Fibroblast of villous mesenchyme (primary cell): ENCODE results near the gene SLC38A11. TPM values are rescaled to one million over a fixed set of nuclear protein-coding genes. Genes with fewer than 3 reads are reported as not detected.
A peak's percentile ranks its signal among the peaks of the same experiment; 100 is the strongest.

Source experiments
- DNase-seq: peaks from one replicate; pipeline ENCODE4 v3.0.0-alpha.2; 2010; ENCODE audit warnings: low read depth
- H3K4me3 ChIP-seq: 2 replicates; pipeline ENCODE4 v1.5.1; 2011; ENCODE audit warnings: low read depth, mild to moderate bottlenecking, low read length
- CTCF ChIP-seq: IDR thresholded peaks from 2 replicates; pipeline ENCODE4 v1.5.1; 2012; ENCODE audit warnings: low read depth, mild to moderate bottlenecking, low read length; ENCODE audit not compliant: insufficient read depth
- total RNA-seq: library from RNA; depleted of rRNA; stranded (reverse); fragments of >200 nt; gene quantifications from 2 replicates; pipeline ENCODE4 v1.2.3, GENCODE V29; 2012

The SLC38A11 gene
- total RNA-seq, 1 donor: under 0.01 TPM

GRCh38 chr2:164877169-164877568 lies 78.2 kb downstream of the SLC38A11 start:
- no peak for DNase-seq
- TF ChIP-seq CTCF: no peak
- no peak overlapping the region for H3K4me3 ChIP-seq

- H3K4me3 ChIP-seq: no peak overlapping the region
- TF ChIP-seq CTCF: no peak
- no peak for DNase-seq
Measured at GRCh38 chr2:164875334-164876205, 79.8 kb downstream of the SLC38A11 start.

- no peak for TF ChIP-seq CTCF
- no peak overlapping the region for H3K4me3 ChIP-seq
Measured at GRCh38 chr2:164873210-164873908, 82.0 kb downstream of the SLC38A11 start.

GRCh38 chr2:164871404-164871803 lies 83.9 kb downstream of the SLC38A11 start:
- TF ChIP-seq CTCF: no peak
- no peak overlapping the region for H3K4me3 ChIP-seq
- DNase-seq: no peak

More at GRCh38 chr2:164873210-164873908, 82.0 kb downstream of the SLC38A11 start:
- no peak for DNase-seq

- H3K4me3 ChIP-seq: no peak overlapping the region
- TF ChIP-seq CTCF: no peak
- no peak for DNase-seq
Measured at GRCh38 chr2:164869420-164869772, 85.9 kb downstream of the SLC38A11 start.

- TF ChIP-seq CTCF: no peak
- peak; percentile 66 for DNase-seq
- no peak overlapping the region for H3K4me3 ChIP-seq
Measured at GRCh38 chr2:164868563-164869419, 86.5 kb downstream of the SLC38A11 start.
